ENCODE measurements around the gene FAM186B. TPM values are rescaled to one million over a fixed set of nuclear protein-coding genes. Genes with fewer than 3 reads are reported as not detected.

FAM186B gene
- total and polyA plus RNA-seq, 12 donors: 0.04 to 1.5 (median 0.66) TPM

DNA sequence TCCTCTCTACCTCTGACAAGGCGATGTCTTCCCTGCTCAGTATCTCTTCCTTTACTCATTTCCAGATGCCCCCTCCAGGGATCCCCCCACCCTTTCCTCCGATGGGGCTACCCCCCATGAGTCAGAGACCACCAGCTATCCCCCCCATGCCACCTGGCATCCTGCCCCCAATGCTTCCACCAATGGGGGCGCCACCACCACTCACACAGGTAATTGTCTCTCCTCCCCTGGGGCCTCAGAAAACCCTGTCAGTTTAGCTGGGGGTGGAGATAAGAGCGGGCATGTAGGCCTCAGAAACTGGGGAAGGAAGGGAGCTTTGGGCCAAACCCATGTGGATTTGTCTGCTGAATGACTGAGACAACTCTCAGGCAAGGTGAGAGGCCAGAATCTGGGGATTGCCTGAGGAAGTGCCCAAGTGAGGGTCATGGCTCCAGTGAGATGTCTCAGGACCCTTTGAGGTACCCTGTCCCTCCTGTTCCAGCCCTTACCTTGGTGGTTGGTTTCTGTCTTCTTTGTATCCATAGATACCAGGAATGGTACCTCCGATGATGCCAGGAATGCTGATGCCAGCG is 26.0 kb upstream of the FAM186B start:
- ATAC-seq (no peak), DNase-seq (peak in 1 of 2 donors; percentile 3)
- Histone ChIP-seq H3K36me3 (peaks cover 0 to 44% (median 0%) of the 10 kb centered on the region in 9 donors), H3K27ac (no peak overlapping the region), H3K27me3 (no peaks in the 10 kb centered on the region), H3K4me3 (no peak overlapping the region), H3K4me1 (peaks cover 0 to 5% (median 2%) of the 10 kb centered on the region in 9 donors), H3K9me3 (no peaks in the 10 kb centered on the region)
- intact Hi-C loops (cut with DNase I): loop anchor here in 1 of 10 donors (10.0 kb wide), 1 partner anchor 203 kb away; no protein-coding TSS in a partner anchor
- WGBS, 2 donors: 91 to 94% methylated on average over 6 of the region's 6 CpGs
- TF ChIP-seq, protein P1, sequence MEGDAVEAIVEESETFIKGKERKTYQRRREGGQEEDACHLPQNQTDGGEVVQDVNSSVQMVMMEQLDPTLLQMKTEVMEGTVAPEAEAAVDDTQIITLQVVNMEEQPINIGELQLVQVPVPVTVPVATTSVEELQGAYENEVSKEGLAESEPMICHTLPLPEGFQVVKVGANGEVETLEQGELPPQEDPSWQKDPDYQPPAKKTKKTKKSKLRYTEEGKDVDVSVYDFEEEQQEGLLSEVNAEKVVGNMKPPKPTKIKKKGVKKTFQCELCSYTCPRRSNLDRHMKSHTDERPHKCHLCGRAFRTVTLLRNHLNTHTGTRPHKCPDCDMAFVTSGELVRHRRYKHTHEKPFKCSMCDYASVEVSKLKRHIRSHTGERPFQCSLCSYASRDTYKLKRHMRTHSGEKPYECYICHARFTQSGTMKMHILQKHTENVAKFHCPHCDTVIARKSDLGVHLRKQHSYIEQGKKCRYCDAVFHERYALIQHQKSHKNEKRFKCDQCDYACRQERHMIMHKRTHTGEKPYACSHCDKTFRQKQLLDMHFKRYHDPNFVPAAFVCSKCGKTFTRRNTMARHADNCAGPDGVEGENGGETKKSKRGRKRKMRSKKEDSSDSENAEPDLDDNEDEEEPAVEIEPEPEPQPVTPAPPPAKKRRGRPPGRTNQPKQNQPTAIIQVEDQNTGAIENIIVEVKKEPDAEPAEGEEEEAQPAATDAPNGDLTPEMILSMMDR (IDR thresholded peaks at IDR 0.05): no peak

DNA sequence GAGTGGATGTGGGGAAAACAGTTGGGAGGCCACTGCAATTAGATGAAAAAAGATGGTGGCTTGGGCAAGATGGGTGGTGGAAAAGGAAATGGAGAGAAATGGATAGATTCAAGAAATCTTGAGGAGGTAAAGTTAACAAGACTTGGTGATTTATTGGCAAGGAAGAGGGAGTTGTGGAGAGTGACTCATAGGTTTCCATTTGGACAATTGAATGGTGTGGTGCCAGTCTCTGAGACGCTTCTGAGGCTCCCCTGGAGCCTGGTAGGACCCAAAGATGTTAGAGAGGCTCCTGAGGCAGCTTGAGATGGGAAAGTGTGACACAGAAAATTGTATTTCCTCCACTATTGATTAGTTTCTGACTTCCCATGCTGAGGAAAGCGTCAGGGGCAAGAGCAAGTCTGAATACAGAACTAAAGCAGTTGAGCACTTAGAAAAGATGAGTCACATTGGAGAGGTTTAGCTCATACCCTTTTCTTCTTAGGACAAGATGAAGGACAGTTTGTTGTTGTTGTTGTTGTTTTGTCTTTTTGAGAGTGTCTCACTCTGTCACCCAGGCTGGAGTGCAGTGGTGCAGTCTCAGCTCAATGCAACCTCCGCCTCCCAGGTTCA is 22.4 kb upstream of the FAM186B start:
- intact Hi-C loops (cut with DNase I): no loop called here
- DNase-seq: no peak
- peaks cover 0 to 12% (median 0%) of the 10 kb centered on the region in 9 donors for H3K36me3 ChIP-seq
- no peaks in the 10 kb centered on the region for H3K27me3 ChIP-seq
- no peaks in the 10 kb centered on the region for H3K9me3 ChIP-seq
- no peak for ATAC-seq
- no peak overlapping the region for H3K27ac ChIP-seq
- TF ChIP-seq, protein P1 (IDR thresholded peaks at IDR 0.05): no peak
- H3K4me1 ChIP-seq: peaks cover 0 to 15% (median 4%) of the 10 kb centered on the region in 9 donors
- no peak overlapping the region for H3K4me3 ChIP-seq
- 88 to 89% methylated on average over 3 of the region's 3 CpGs for WGBS, 2 donors

DNA sequence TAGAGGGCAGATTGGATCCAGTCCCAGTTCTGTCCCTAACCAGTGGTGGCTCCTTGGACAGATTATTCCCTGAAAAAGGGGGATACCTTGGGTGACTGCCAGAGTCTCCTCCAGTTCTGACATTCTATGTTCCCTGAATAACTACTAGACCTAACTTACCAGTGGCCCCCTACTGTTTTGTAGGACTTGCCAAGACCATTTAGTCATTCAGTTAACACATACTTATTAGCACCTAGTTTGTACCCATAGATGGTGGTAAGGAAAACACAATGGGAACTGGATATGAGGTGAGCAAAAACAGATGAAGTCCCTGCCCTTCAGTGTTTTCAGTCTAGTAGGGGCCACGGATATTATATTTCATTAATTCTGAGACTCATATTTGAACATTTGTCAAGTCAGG is 21.4 kb upstream of the FAM186B start:
- TF ChIP-seq, protein P1 (IDR thresholded peaks at IDR 0.05): no peak
- H3K9me3 ChIP-seq: no peaks in the 10 kb centered on the region
- H3K36me3 ChIP-seq: peaks cover 0 to 4% (median 0%) of the 10 kb centered on the region in 9 donors
- WGBS, 2 donors: 87 to 88% methylated on average over 1 of the region's 1 CpG
- no peak overlapping the region for H3K27ac ChIP-seq
- intact Hi-C loops (cut with DNase I): no loop called here
- no peak overlapping the region for H3K4me3 ChIP-seq
- DNase-seq (no peak), ATAC-seq (no peak)
- peaks cover 10 to 25% (median 14%) of the 10 kb centered on the region in 9 donors for H3K4me1 ChIP-seq
- peaks cover 0 to 5% (median 0%) of the 10 kb centered on the region in 7 donors for H3K27me3 ChIP-seq

DNA sequence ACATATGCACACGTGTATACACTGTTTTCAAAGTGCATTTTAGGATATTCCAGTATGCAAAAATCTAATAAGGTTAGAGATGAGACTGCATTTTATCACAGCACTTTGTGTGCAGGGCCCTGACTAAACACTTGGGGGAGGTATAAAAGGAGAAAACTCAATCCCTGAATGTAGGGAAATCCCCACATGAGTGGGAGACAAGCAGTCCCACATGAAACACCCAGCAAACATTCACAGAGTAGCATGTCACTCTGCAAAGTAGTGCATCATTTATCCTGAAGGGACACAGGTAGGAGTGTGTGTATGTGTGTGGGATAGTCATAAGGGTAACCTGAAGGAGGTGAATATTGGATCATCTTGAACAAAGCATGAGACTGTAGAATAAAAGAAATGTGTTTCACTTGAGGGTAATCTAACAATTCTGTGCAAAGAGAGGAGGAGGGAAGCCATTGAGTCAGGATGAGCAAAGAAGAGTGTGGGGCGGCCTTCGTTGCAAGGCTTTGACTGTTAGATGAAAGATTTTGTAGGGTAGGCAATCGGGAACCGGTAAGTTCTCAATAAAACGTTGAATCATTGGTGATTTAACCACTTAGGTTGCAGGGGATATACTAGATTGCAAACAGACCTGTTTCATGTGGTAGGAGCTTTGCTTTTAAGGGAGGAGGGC is 20.9 kb upstream of the FAM186B start:
- H3K36me3 ChIP-seq: no peaks in the 10 kb centered on the region
- no peaks in the 10 kb centered on the region for H3K9me3 ChIP-seq
- TF ChIP-seq, protein P1 (IDR thresholded peaks at IDR 0.05): peak in 3 of 9 donors; percentile 11 to 23 (median 12)
- ATAC-seq: no peak
- no peak overlapping the region for H3K4me3 ChIP-seq
- intact Hi-C loops (cut with DNase I): no loop called here
- H3K4me1 ChIP-seq: peaks cover 14 to 30% (median 18%) of the 10 kb centered on the region in 9 donors
- 83 to 86% methylated on average over 6 of the region's 6 CpGs for WGBS, 2 donors
- no peak for DNase-seq
- H3K27ac ChIP-seq: no peak overlapping the region
- H3K27me3 ChIP-seq: peaks cover 0 to 10% (median 0%) of the 10 kb centered on the region in 7 donors

Measured in heart right ventricle (tissue), 16 donors.